Lung microvascular endothelial cell (primary cell): ENCODE results near the gene CD302. TPM values are rescaled to one million over a fixed set of nuclear protein-coding genes. Genes with fewer than 3 reads are reported as not detected.
"Not testable (repeated sequence)": the region's sequence is repeated elsewhere in the genome, so short reads cannot be mapped to it uniquely, and the experiment has no call there.

ENCODE experiments used
- DNase-seq, 2 donors: peaks; one replicate each; pipeline versions ENCODE4 v3.0.0 to v3.0.0-alpha.2; 2010; ENCODE audit warnings: low read depth in 2 of 2
- total RNA-seq: library from RNA; depleted of rRNA; stranded (reverse); fragments of >200 nt; gene quantifications from 2 replicates; pipeline ENCODE4 v1.2.1, GENCODE V29; 2014

Gene CD302
- total RNA-seq, 1 donor from 2014 or later, result 15.1 TPM

DNA sequence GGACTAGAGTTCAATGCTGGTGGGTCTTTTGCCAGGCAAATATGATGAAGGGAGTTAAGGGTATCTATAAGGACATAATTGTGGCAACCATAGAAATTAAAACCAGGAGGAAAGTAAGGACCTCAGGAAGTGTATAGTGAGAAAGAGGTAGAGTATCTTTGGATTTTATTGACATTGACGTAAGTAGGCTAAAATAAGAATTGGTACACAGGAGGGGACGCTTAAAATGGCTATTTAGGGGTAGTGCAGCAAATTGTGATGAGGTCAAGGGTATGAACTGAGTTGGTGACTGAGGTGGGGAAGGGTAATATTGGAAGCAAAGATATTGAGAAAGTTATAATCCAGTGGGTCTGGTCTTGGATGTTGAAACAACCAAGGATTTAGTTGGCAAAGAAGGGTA, 43.0 kb downstream of the CD302 start:
- no peak for DNase-seq

DNA sequence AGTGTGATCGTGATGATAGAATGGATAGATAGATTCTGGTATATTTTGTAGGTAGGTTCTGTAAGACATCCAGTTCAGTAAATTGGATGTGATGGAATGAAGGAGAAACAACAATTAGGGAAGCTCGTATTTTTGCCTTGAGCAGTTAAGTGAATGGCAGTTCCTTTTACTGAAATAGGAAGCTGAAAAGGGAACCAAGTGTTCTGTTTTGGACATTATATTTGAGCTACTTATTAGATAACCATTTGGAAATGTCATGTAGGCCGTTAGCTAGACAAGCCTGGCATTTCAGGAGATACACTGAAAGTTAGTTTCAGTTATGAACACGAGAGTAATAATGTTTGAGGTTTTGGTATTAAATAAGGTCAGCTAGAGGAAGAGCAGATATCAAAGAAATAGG, 44.2 kb downstream of the CD302 start:
- no peak for DNase-seq

DNA sequence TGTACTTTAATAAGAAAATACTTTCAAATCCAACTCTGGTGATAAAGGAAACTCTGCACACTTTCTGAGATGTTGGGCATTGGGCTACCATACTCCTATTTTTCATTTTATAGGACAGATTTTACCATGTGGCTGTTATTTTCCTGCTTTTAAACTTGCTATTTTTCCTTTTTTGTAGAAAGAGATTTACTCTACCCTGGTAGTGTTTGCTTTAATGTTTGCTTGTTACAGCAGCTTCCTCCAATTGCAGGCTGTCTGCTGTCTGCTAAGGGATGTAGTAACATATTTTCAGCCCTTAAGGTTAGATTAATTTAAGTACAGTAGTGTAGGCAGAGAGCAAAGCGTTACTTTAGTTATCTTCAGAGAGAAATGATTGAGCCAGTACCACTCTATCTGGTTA, 47.1 kb downstream of the CD302 start:
- DNase-seq, result no peak

DNA sequence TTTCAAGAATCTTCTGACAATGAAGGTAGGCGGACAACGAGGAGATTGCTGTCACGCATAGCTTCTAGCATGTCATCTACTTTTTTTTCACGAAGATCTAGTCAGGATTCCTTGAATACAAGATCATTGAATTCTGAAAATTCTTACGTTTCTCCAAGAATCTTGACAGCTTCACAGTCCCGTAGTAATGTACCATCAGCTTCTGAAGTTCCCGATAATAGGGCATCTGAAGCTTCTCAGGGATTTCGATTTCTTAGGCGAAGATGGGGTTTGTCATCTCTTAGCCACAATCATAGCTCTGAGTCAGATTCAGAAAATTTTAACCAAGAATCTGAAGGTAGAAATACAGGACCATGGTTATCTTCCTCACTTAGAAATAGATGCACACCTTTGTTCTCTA, 49.9 kb downstream of the CD302 start:
- no peak for DNase-seq

DNA sequence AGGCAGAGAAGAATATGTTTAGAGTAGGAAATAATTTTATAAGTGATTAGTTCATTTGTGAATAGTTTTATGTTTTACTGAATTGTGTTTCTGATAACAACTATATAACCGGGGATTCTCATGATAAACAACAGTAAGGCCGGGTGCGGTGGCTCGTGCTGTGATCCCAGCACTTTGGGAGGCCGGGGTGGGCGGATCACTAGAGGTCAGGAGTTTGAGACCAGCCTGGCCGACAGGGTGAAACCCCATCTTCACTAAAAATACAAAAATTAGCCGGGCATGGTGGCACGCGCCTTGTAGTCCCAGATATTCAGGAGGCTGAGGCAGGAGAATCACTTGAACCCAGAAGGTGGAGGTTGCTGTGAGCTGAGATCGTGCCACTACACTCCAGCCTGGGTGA, 52.8 kb downstream of the CD302 start:
- DNase-seq, result not testable (repeated sequence)

DNA sequence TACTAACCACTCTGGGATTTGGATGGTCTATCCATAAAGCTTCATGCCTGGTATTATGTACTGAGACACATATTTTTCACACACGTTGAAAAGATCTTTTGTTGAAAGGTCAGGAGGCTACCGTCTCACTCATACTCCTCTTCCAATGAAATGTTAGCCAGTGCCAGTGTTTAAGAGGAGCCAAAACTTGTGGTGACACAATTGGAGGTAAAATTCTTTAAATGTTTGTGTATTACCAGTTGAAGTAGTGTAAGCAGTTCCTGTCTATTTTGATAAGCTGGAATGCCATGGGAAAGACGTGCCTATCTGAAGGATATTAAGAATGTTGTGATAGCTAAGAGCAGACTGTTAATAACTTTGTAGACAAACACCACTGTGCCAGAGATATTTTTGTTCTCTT, 53.6 kb downstream of the CD302 start:
- DNase-seq, result peak; percentile 33 to 57

DNA sequence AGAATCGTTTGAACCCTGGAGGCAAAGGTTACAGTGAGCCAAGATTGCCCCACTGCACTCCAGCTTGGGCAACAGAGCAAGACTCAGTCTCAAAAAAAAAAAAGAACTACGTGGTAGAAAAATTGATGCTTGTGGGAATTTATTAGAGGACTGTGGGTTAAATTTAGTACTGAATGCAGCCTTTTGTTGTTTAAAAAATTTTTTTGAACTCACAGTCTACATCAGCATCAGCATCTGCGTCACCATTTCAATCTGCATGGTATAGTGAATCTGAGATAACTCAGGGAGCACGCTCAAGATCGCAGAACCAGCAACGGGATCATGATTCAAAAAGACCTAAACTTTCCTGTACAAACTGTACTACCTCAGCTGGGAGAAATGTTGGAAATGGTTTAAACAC, 55.2 kb downstream of the CD302 start:
- DNase-seq, result no peak

DNA sequence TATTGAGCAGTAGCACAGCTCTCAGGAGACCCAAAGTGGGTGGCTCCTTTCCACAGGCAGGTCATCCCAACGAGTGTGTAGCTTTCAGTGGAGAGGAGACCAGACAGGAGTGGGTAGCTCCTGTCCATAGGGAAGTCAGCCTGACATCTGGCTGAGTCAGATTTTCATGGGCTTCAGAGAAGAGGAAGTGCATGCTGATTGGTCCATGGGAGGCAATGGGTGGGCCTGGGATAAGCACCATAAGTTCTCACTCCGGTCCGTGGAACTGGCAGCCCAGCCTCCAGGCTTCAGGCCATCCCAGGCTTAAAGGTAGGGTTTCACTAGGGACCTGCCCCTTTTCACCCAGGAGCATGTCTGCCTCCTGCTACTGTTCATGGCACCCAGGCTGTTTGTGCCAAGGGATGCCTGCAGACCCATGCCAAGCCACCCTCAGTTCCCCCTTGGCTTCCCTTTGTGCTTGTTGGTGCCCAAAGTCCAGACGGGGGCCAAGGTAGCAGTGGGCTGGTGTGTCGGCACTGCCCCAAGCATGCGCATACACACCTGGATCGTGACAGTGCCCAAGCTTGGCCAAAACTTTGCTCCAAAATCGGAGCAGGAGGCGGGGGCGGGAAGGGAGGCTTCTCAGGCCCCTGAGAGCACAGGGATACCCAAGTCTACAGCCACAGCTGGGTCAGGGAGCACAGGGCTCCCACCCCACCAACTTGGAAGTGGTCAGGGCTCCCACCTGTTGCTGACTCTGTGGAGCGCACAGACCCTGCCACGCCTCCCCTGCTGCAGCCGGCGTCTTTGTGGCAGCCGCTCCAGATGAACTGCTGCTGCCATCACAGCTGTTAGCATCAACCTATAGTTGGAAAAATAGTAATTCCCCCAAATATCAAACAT, 59.3 kb downstream of the CD302 start:
- DNase-seq, result peak in 1 of 2 donors; percentile 6

DNA sequence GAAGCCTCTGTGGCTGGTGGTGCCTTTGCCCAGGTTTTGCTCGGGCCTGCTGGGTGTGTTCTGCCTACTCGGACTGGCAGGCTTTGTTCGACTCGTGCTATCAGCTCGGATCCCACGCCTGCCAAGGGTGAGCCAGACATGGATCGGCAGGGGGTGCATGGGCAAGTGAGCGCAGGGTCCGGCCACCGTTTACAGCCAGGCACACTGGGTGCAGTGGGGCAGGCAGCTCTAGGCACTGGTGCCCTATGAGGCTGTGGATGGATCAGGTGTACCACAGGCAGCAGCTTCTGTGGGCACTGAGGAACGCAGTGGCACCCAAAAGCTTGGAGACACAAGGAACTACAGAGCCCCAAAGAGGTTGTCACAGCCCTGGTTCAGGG, 60.1 kb downstream of the CD302 start:
- no peak for DNase-seq

DNA sequence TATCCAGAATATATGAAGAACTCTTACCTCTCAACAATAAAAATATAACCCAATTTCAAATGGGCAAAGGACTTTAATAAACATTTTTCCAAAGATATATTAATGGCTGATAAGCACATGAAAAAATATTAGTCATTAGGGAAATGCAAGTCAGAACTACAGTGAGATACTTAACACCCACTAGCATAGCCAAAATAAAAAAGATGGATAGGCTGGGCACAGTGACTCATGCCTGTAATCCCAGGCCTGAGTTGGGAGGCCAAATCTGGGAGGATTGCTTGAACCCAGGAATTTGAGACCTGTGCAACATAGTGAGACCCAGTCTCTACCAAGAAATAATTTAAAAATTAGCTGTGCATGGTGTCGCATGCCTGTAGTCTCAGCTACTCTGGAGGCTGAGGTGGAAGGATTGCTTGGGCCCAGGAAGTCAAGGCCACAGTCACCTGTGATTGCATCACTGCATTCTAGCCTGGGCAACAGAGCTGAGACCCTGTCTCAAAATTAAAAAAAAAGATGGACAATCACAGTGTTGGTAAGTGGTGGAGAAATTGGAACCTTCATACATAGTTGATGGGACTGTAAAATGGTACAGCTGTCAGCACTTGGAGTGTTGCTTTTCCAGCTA, 60.6 kb downstream of the CD302 start:
- DNase-seq, result peak in 1 of 2 donors; percentile 20

DNA sequence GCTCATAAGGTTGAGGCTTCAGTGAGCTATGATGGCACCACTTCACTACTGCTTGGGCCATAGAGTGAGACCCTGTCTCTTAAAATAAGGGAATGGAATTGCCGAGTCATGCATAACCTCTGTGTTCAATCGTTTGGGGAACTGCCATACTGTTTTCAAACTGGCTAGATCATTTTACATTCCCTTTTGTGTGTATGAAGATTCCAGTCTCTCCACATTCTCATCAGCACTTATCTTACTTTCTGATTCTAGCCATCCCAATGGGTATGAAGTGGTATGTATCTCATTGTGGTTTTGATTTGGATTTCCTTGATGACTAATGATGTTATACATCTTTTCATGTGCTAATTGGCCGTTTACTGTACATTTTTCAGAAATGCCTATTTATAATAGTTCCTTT, 62.0 kb downstream of the CD302 start:
- DNase-seq, result peak in 1 of 2 donors; percentile 46

DNA sequence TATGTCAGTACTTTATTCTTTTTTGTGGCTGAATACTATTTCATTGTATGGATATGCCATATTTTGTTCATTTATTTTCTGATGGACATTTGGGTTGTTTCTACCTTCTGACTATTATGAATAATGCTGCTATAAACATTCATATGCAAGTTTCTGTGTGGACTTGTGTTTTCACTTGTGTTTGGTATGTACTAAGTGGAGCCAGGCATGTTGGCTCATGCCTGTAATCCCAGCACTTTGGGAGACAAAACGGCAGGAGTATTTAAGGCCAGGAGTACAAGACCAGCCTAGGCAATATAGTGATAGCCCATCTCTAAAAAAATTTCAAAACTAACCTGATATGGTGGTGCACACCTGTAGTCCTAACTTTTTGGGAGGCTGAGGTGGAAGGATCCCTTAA, 62.4 kb downstream of the CD302 start:
- DNase-seq, result no peak

DNA sequence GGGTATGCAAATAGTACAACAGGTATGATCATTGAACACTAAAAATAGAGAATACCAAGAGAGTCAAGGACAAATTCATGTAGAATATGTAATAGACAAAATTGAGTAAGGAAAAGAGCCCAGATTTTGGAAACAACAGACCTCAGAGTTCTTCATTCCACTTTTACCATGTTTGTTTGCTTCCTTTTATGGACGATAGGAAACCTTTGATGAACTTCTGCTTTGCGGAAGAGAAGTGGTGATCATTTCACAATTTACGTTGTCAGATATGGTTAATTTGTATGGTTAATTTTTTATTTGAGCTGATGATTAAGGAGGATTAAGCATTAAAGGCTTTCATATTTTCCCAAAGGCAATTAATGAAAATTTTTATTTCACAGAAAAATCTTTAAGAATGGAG, 69.4 kb downstream of the CD302 start:
- no peak for DNase-seq

DNA sequence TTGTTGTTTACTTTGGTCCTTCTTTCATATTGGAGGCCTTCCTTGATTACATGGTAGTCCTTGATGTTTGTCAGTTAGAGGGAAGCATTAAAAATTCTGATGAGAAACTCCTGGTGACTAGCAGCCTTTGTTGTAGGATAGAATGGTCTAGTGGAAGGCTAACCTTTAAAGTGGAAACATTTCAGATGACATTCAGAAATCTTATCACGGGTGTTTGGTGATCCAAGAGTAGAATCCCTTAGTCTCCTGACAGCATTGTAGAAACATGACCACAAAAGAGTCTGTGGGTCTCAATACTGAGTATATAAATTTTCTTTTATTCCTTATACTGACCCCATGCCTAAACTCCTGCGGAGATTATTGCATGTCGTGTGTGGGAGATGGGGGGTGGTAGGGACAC, 72.3 kb downstream of the CD302 start:
- DNase-seq, result no peak

DNA sequence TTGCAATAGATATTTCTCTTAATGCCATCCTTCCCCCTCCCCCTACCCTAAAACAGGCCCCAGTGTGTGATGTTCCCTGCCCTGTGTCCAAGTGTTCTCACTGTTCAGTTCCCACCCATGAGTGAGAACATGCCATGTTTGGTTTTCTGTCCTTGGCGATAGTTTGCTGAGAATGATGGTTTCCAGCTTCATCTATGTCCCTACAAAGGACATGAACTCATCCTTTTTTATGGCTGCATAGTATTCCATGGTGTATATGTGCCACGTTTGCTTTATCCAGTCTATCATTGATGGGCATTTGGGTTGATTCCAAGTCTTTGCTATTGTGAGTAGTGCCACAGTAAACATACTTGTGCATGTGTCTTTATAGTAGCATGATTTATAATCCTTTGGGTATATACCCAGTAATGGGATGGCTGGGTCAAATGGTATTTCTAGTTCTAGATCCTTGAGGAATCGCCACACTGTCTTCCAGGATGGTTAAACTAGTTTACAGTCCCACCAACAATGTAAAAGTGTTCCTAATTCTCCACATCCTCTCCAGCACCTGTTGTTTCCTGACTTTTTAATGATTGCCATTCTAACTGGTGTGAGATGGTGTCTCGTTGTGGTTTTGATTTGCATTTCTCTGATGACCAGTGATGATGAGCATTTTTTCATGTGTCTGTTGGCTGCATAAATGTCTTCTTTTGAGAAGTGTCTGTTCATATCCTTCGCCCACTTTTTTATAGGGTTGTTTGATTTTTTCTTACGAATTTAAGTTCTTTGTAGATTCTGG, 73.0 kb downstream of the CD302 start:
- DNase-seq, result not testable (repeated sequence)

DNA sequence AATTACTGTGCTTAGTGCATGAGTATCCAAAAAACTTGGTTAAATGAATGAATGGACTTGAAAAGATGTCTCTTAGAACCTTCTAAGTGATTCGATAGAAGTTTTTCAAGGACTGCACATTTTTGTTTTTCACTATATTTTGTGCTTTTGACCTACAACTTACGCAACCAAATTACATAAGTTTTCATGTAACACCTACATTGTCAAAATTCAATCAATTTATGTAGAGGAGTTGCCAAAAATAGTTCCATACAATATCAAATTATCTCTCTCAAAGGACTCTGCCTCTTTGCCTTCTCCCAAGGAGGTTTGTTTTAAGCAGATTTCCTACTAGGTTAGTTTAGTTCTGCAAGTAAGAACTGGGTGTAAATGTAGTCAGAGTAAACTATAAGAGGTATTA, 75.4 kb downstream of the CD302 start:
- no peak for DNase-seq

DNA sequence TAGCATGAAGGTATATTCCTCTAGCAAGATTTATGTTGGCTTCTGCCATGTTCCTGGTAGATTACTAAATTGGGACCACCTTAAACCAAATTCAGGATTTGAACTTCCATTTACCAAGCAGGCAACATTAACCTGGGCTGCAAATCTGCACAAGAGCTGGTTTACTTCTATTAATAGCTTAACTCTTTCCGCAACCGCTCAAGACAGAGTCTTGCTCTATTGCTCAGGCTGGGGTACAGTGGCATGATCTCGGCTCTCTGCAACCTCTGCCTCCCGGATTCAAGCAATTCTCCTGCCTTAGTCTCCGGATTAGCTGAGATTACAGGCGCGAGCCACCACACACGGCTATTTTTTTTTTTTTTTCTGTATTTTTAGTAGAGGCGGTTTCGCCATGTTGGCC, 77.3 kb downstream of the CD302 start:
- no peak for DNase-seq

Other genes starting within 250 kb of the CD302 start
- 45.8 and 68.8 TPM in 2 replicates for gene BAZ2B, start 181.7 kb downstream of the CD302 start, total RNA-seq
- 51.4 and 66.9 TPM in 2 replicates for gene MARCHF7, start 85.7 kb downstream of the CD302 start, total RNA-seq
- 7.4 and 8.7 TPM in 2 replicates for gene LY75, start 106.5 kb upstream of the CD302 start, total RNA-seq